ENCODE measurements around the gene GIPC3. TPM values are rescaled to one million over a fixed set of nuclear protein-coding genes. Genes with fewer than 3 reads are reported as not detected.

The GIPC3 gene
- total and polyA plus RNA-seq, 4 experiments from 2014 or later = 0.45 to 0.70 (median 0.64) TPM; not detected in 1

- Histone ChIP-seq H3K27ac (ENCODE audit: low read depth, low read length) (no peak overlapping the region), H3K9me3 (ENCODE audit: control insufficient read depth in 1 of 2, low read length in 2 of 2) (no peaks in the 10 kb centered on the region), H3K4me3 (ENCODE audit: low read length in 2 of 2) (no peak overlapping the region), H3K36me3 (ENCODE audit: insufficient read depth, low read length) (peaks cover 9% of the 10 kb centered on the region), H3K27me3 (ENCODE audit: insufficient read depth, low read length) (no peaks in the 10 kb centered on the region), H3K4me1 (ENCODE audit: insufficient read depth, low read length) (peaks cover 7% of the 10 kb centered on the region)
- Mint-ChIP-seq H3K36me3 (peaks cover 0 to 19% of the 10 kb centered on the region in 2 donors), H3K9me3 (no peaks in the 10 kb centered on the region), H3K27ac (peak overlapping the region in 4 of 7 donors; percentile 35 to 75 (median 72)), H3K4me1 (peaks cover 5 to 12% (median 9%) of the 10 kb centered on the region in 4 donors), H3K4me3 (no peak overlapping the region), H3K27me3 (no peaks in the 10 kb centered on the region)
- no peak for DNase-seq
- intact Hi-C loops (cut with micrococcal nuclease) = loop anchor here (1.0 to 5.0 kb wide), 4 partner anchors 9 to 162 kb away; partner anchors contain the start of genes GIPC3 and TJP3
- POLR2A ChIA-PET (ENCODE audit: partially characterized antibody) = interaction anchor here (0.8 to 2.6 kb wide), 5 partner anchors 9 to 64 kb away, joined by 3 to 39 read pairs (median 4); partner anchors contain the start of genes FZR1 and MFSD12
- CTCF ChIA-PET (ENCODE audit: partially characterized antibody) = interaction anchor here (1.1 to 4.7 kb wide), 12 partner anchors 9 to 73 kb away, joined by 3 to 49 read pairs (median 5); partner anchors contain the start of genes GIPC3 and MFSD12
Observed at GRCh38 chr19:3545669-3546034, 39.6 kb upstream of the GIPC3 start.

DNA sequence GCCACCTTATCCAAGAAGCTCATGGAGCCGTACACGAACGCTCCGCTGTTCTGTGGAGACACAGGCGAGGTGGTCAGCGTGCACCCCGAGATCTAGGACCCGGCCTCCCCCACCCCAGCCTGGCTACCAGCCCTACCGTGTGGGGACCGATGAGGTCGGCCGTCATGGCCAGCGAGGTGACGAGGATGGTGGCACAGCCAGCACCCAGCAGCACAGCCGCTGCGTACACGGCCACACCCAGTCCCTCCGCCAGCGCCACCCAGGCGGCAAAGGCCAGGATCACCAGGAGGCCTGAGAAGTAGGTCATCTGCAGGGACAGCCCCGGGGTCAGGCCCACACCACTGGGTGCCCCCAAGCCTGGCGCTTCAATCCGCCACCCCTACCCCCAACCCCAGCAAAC lies 39.2 kb upstream of the GIPC3 start:
- Histone ChIP-seq H3K4me1 (ENCODE audit: insufficient read depth, low read length) (peaks cover 7% of the 10 kb centered on the region), H3K27ac (ENCODE audit: low read depth, low read length) (no peak overlapping the region), H3K27me3 (ENCODE audit: insufficient read depth, low read length) (no peaks in the 10 kb centered on the region), H3K9me3 (ENCODE audit: control insufficient read depth in 1 of 2, low read length in 2 of 2) (no peaks in the 10 kb centered on the region), H3K36me3 (ENCODE audit: insufficient read depth, low read length) (peaks cover 9% of the 10 kb centered on the region), H3K4me3 (ENCODE audit: low read length in 2 of 2) (no peak overlapping the region)
- no peak for DNase-seq
- H3K36me3 Mint-ChIP-seq = peaks cover 0 to 19% of the 10 kb centered on the region in 2 donors
- peaks cover 7 to 12% (median 9%) of the 10 kb centered on the region in 4 donors for H3K4me1 Mint-ChIP-seq
- intact Hi-C loops (cut with micrococcal nuclease) = loop anchor here (5.0 kb wide), 2 partner anchors 41 to 161 kb away; partner anchors contain the start of genes GIPC3 and TJP3
- peak overlapping the region in 3 of 7 donors; percentile 35 to 75 (median 72) for H3K27ac Mint-ChIP-seq
- no peak overlapping the region for H3K4me3 Mint-ChIP-seq
- H3K27me3 Mint-ChIP-seq = no peaks in the 10 kb centered on the region
- CTCF ChIA-PET (ENCODE audit: partially characterized antibody) = interaction anchor here (0.6 to 4.7 kb wide), 11 partner anchors 9 to 323 kb away, joined by 3 to 49 read pairs (median 4); partner anchors contain the start of genes GIPC3 and MFSD12
- POLR2A ChIA-PET (ENCODE audit: partially characterized antibody) = interaction anchor here (0.8 to 2.6 kb wide), 4 partner anchors 9 to 63 kb away, joined by 3 to 39 read pairs (median 6); partner anchors contain the start of genes FZR1 and MFSD12
- no peaks in the 10 kb centered on the region for H3K9me3 Mint-ChIP-seq

DNA sequence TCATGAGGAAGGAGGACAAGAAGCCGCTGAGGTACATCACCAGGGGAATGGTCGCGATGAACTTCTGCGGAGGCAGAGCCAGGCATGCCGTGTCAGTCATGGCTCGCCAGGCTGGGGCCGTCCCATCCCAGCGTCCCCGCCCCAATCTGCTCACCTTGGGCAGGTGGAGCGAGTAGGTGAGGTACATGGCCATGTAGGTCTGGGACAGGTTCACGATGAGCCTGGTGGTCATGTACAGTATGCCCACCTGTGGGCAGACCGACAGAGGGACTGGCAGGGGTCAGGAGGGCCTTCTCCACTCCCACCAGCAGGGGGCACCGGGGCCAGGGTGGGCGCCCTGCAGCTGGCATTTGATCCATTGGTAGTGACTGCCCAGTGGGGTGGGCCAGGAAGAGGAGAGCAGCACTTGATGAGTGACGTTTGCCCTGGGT lies 38.0 kb upstream of the GIPC3 start:
- no peaks in the 10 kb centered on the region for H3K9me3 Mint-ChIP-seq
- peaks cover 9% of the 10 kb centered on the region for H3K36me3 ChIP-seq (ENCODE audit: insufficient read depth, low read length)
- peaks cover 9 to 19% (median 12%) of the 10 kb centered on the region in 4 donors for H3K4me1 Mint-ChIP-seq
- no peak for DNase-seq
- no peak overlapping the region for H3K4me3 Mint-ChIP-seq
- intact Hi-C loops (cut with micrococcal nuclease) = loop anchor here (5.0 kb wide), 2 partner anchors 40 to 160 kb away; partner anchors contain the start of genes GIPC3 and TJP3
- no peak overlapping the region for H3K4me3 ChIP-seq (ENCODE audit: low read length in 2 of 2)
- H3K27ac Mint-ChIP-seq = peak overlapping the region in 1 of 7 donors; percentile 46
- H3K27ac ChIP-seq (ENCODE audit: low read depth, low read length) = no peak overlapping the region
- POLR2A ChIA-PET (ENCODE audit: partially characterized antibody) = interaction anchor here (1.5 to 3.2 kb wide), 3 partner anchors 9 to 27 kb away, joined by 3 to 12 read pairs (median 6); partner anchors contain the start of genes MFSD12 and TEKTIP1
- H3K27me3 ChIP-seq (ENCODE audit: insufficient read depth, low read length) = no peaks in the 10 kb centered on the region
- no peaks in the 10 kb centered on the region for H3K9me3 ChIP-seq (ENCODE audit: control insufficient read depth in 1 of 2, low read length in 2 of 2)
- H3K4me1 ChIP-seq (ENCODE audit: insufficient read depth, low read length) = peaks cover 14% of the 10 kb centered on the region
- peaks cover 0 to 22% of the 10 kb centered on the region in 2 donors for H3K36me3 Mint-ChIP-seq
- H3K27me3 Mint-ChIP-seq = no peaks in the 10 kb centered on the region
- CTCF ChIA-PET (ENCODE audit: partially characterized antibody) = interaction anchor here (2.3 to 4.7 kb wide), 3 partner anchors 8 to 72 kb away, joined by 7 to 49 read pairs (median 12); partner anchors contain the start of genes GIPC3 and MFSD12

- ChIA-PET CTCF (ENCODE audit: partially characterized antibody) (interaction anchor here (4.7 kb wide), 1 partner anchor 8 kb away, joined by 49 read pairs; the partner anchor contains the start of gene MFSD12), POLR2A (ENCODE audit: partially characterized antibody) (interaction anchor here (1.5 to 3.2 kb wide), 3 partner anchors 9 to 26 kb away, joined by 3 to 12 read pairs (median 6); partner anchors contain the start of genes MFSD12 and TEKTIP1)
- Mint-ChIP-seq H3K36me3 (peaks cover 0 to 22% of the 10 kb centered on the region in 2 donors), H3K4me3 (no peak overlapping the region), H3K9me3 (no peaks in the 10 kb centered on the region), H3K4me1 (peaks cover 9 to 19% (median 14%) of the 10 kb centered on the region in 4 donors), H3K27me3 (no peaks in the 10 kb centered on the region), H3K27ac (peak overlapping the region in 1 of 7 donors; percentile 46)
- H3K4me1 ChIP-seq (ENCODE audit: insufficient read depth, low read length) = peaks cover 18% of the 10 kb centered on the region
- no peak overlapping the region for H3K4me3 ChIP-seq (ENCODE audit: low read length in 2 of 2)
- H3K36me3 ChIP-seq (ENCODE audit: insufficient read depth, low read length) = peaks cover 9% of the 10 kb centered on the region
- no peak overlapping the region for H3K27ac ChIP-seq (ENCODE audit: low read depth, low read length)
- no peaks in the 10 kb centered on the region for H3K9me3 ChIP-seq (ENCODE audit: control insufficient read depth in 1 of 2, low read length in 2 of 2)
- no peaks in the 10 kb centered on the region for H3K27me3 ChIP-seq (ENCODE audit: insufficient read depth, low read length)
- no peak for DNase-seq
- intact Hi-C loops (cut with micrococcal nuclease) = loop anchor here (5.0 kb wide), 2 partner anchors 39 to 159 kb away; partner anchors contain the start of genes GIPC3 and TJP3
Observed at GRCh38 chr19:3547767-3548282, 37.5 kb upstream of the GIPC3 start.

GRCh38 chr19:3548606-3549005 lies 36.7 kb upstream of the GIPC3 start:
- no peaks in the 10 kb centered on the region for H3K9me3 Mint-ChIP-seq
- Histone ChIP-seq H3K4me3 (ENCODE audit: low read length in 2 of 2) (no peak overlapping the region), H3K27ac (ENCODE audit: low read depth, low read length) (no peak overlapping the region), H3K36me3 (ENCODE audit: insufficient read depth, low read length) (peaks cover 9% of the 10 kb centered on the region), H3K4me1 (ENCODE audit: insufficient read depth, low read length) (peaks cover 24% of the 10 kb centered on the region), H3K27me3 (ENCODE audit: insufficient read depth, low read length) (no peaks in the 10 kb centered on the region), H3K9me3 (ENCODE audit: control insufficient read depth in 1 of 2, low read length in 2 of 2) (no peaks in the 10 kb centered on the region)
- no peak overlapping the region for H3K4me3 Mint-ChIP-seq
- peaks cover 9 to 21% (median 15%) of the 10 kb centered on the region in 4 donors for H3K4me1 Mint-ChIP-seq
- intact Hi-C loops (cut with micrococcal nuclease) = loop anchor here (5.0 kb wide), 2 partner anchors 39 to 159 kb away; partner anchors contain the start of genes GIPC3 and TJP3
- DNase-seq = no peak
- H3K27ac Mint-ChIP-seq = peak overlapping the region in 1 of 7 donors; percentile 58
- H3K36me3 Mint-ChIP-seq = peaks cover 0 to 22% of the 10 kb centered on the region in 2 donors
- ChIA-PET CTCF (ENCODE audit: partially characterized antibody) (interaction anchor here (1.1 kb wide), 1 partner anchor 27 kb away, joined by 3 read pairs; no protein-coding TSS in a partner anchor), POLR2A (ENCODE audit: partially characterized antibody) (interaction anchor here (0.6 to 3.2 kb wide), 2 partner anchors 8 kb away, joined by 4 to 12 read pairs; partner anchors contain the start of gene MFSD12)
- H3K27me3 Mint-ChIP-seq = no peaks in the 10 kb centered on the region

DNA sequence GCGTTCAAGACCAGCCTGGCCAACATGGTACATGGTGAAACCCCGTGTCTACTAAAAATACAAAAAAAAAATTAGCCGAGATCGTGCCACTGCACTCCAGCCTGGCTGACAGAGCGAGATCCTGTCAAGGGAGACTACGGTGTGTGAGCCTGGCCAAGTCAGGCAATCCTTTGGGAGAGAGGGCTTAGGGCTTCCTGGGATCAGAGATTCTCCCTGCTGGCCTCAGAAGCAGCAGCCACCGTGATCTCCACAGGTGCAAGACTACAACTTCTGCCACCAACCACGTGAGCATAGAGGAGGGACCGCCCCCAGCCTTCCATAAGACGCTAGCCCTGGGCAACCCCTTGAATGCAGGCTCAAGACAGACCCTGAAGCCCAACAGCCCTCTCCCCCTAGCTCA lies 35.5 kb upstream of the GIPC3 start:
- no peak for DNase-seq
- H3K27me3 Mint-ChIP-seq = no peaks in the 10 kb centered on the region
- Histone ChIP-seq H3K4me3 (ENCODE audit: low read length in 2 of 2) (no peak overlapping the region), H3K36me3 (ENCODE audit: insufficient read depth, low read length) (peaks cover 9% of the 10 kb centered on the region), H3K9me3 (ENCODE audit: control insufficient read depth in 1 of 2, low read length in 2 of 2) (no peaks in the 10 kb centered on the region), H3K27ac (ENCODE audit: low read depth, low read length) (no peak overlapping the region), H3K4me1 (ENCODE audit: insufficient read depth, low read length) (peaks cover 36% of the 10 kb centered on the region), H3K27me3 (ENCODE audit: insufficient read depth, low read length) (no peaks in the 10 kb centered on the region)
- H3K4me3 Mint-ChIP-seq = peak overlapping the region in 1 of 8 donors; percentile 6
- CTCF ChIA-PET (ENCODE audit: partially characterized antibody) = interaction anchor here (1.1 kb wide), 1 partner anchor 25 kb away, joined by 3 read pairs; no protein-coding TSS in a partner anchor
- intact Hi-C loops (cut with micrococcal nuclease) = loop anchor here (5.0 kb wide), 2 partner anchors 37 to 157 kb away; partner anchors contain the start of genes GIPC3 and TJP3
- H3K9me3 Mint-ChIP-seq = no peaks in the 10 kb centered on the region
- peaks cover 0 to 26% of the 10 kb centered on the region in 2 donors for H3K36me3 Mint-ChIP-seq
- POLR2A ChIA-PET (ENCODE audit: partially characterized antibody) = no interaction called here
- H3K4me1 Mint-ChIP-seq = peaks cover 12 to 29% (median 22%) of the 10 kb centered on the region in 4 donors
- H3K27ac Mint-ChIP-seq = peak overlapping the region in 1 of 7 donors; percentile 35
